Muscle layer of duodenum (tissue), 2 donors: ENCODE data around the gene SDCCAG8.

Source experiments
- H3K27ac ChIP-seq: one replicate; pipeline ENCODE4 v1.7.0; 2013; ENCODE audit warnings: mild to moderate bottlenecking, low read length
- H3K27me3 ChIP-seq: one replicate; pipeline ENCODE4 v1.7.0; 2013; ENCODE audit warnings: low read depth, mild to moderate bottlenecking, control low read depth, low read length
- H3K36me3 ChIP-seq, 2 donors: one replicate each; pipeline ENCODE4 v1.7.0; 2013; ENCODE audit warnings: low read length in 2 of 2, control low read depth in 1 of 2, mild to moderate bottlenecking in 1 of 2; ENCODE audit not compliant: insufficient read depth in 2 of 2, control insufficient read depth in 1 of 2
- H3K4me1 ChIP-seq, 2 donors: one replicate each; pipeline ENCODE4 v1.7.0; 2013; ENCODE audit warnings: low read length in 2 of 2, mild to moderate bottlenecking in 2 of 2, control low read depth in 1 of 2, moderate library complexity in 1 of 2; ENCODE audit not compliant: insufficient read depth in 2 of 2, control insufficient read depth in 1 of 2
- H3K4me3 ChIP-seq, 2 donors: one replicate each; pipeline ENCODE4 v1.7.0; 2013; ENCODE audit warnings: low read length in 2 of 2, low read depth in 1 of 2, mild to moderate bottlenecking in 1 of 2
- H3K9me3 ChIP-seq, 2 donors: one replicate each; pipeline ENCODE4 v1.7.0; 2013; ENCODE audit warnings: low read length in 2 of 2, control low read depth in 1 of 2, mild to moderate bottlenecking in 1 of 2; ENCODE audit not compliant: control insufficient read depth in 1 of 2
- donor health status: healthy.

SDCCAG8 gene

GRCh38 chr1:243268751-243269460 lies 13.1 kb downstream of the SDCCAG8 start:
- Histone ChIP-seq H3K27me3 (no peaks in the 10 kb centered on the region), H3K4me3 (no peak overlapping the region), H3K36me3 (peaks cover 3 to 10% of the 10 kb centered on the region in 2 donors), H3K4me1 (peaks cover 0 to 12% of the 10 kb centered on the region in 2 donors), H3K27ac (no peak overlapping the region), H3K9me3 (no peaks in the 10 kb centered on the region)

- H3K4me1 ChIP-seq: peaks cover 0 to 12% of the 10 kb centered on the region in 2 donors
- H3K9me3 ChIP-seq: no peaks in the 10 kb centered on the region
- no peak overlapping the region for H3K4me3 ChIP-seq
- H3K27ac ChIP-seq: no peak overlapping the region
- no peaks in the 10 kb centered on the region for H3K27me3 ChIP-seq
- peaks cover 3 to 10% of the 10 kb centered on the region in 2 donors for H3K36me3 ChIP-seq
These were observed 13.6 kb downstream of the SDCCAG8 start for GRCh38 chr1:243269461-243269801.

DNA sequence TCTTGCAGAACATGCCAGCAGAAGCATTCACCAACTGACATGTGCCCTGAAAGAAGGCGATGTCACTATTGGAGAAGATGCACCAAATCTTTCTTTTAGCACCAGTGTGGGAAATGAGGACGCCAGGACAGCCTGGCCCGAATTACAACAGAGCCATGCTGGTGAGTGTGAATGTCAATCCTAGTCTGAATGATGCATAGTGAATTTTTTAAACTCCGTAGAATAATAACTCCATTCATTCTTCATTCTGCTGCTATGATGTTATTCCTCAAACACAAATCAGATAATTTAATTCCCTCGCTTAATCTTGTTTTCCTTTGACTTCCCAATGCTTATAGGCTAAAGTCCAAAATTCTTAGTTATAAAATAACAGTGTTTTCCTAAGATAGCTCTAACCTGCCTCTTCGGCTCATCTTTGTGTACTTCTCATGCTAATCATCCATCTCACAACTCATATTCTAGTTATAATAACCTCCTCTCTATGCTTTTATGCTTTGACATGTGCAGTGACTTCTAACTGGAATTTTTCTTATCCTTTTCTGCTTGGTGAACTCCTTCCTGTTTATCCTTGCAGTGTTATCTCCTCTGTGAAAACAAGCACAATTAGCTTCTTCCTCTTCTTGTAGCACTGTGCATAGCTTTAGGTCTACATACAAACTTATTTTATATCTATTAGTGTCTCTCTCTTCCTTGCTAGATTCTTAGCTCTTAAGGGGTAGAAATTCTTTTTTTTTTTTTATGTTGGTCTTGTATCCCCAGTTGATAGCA lies 14.4 kb downstream of the SDCCAG8 start:
- no peak overlapping the region for H3K27ac ChIP-seq
- H3K4me3 ChIP-seq: no peak overlapping the region
- no peaks in the 10 kb centered on the region for H3K9me3 ChIP-seq
- H3K36me3 ChIP-seq: peaks cover 10 to 16% of the 10 kb centered on the region in 2 donors
- peaks cover 0 to 8% of the 10 kb centered on the region in 2 donors for H3K4me1 ChIP-seq
- H3K27me3 ChIP-seq: no peaks in the 10 kb centered on the region

- peaks cover 0 to 8% of the 10 kb centered on the region in 2 donors for H3K4me1 ChIP-seq
- no peak overlapping the region for H3K27ac ChIP-seq
- peaks cover 0 to under 1% of the 10 kb centered on the region in 2 donors for H3K9me3 ChIP-seq
- H3K4me3 ChIP-seq: no peak overlapping the region
- no peaks in the 10 kb centered on the region for H3K27me3 ChIP-seq
- H3K36me3 ChIP-seq: peaks cover 18 to 24% of the 10 kb centered on the region in 2 donors
These were observed 16.2 kb downstream of the SDCCAG8 start for GRCh38 chr1:243271996-243272395.

DNA sequence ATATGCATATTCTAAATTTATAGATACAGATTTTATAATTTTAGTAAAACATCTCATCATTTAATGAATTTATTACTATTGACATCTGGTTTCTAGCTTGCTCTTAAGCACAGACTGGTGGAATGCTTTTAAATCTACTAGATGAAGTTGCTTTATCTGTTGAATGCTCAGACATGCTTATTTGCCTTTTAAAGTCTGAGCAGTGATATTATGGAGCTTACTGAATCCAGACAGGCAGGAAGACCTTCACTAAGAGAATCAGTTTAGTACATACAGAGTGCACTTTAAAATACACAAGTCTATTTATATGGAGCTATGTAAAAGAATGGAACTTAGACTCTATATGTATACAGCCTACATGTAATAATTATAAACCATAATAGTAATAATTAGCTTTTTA lies 16.6 kb downstream of the SDCCAG8 start:
- H3K27me3 ChIP-seq: no peaks in the 10 kb centered on the region
- H3K36me3 ChIP-seq: peaks cover 22 to 28% of the 10 kb centered on the region in 2 donors
- no peak overlapping the region for H3K27ac ChIP-seq
- H3K4me1 ChIP-seq: peaks cover 0 to 8% of the 10 kb centered on the region in 2 donors
- peaks cover 0 to 5% of the 10 kb centered on the region in 2 donors for H3K9me3 ChIP-seq
- H3K4me3 ChIP-seq: no peak overlapping the region

DNA sequence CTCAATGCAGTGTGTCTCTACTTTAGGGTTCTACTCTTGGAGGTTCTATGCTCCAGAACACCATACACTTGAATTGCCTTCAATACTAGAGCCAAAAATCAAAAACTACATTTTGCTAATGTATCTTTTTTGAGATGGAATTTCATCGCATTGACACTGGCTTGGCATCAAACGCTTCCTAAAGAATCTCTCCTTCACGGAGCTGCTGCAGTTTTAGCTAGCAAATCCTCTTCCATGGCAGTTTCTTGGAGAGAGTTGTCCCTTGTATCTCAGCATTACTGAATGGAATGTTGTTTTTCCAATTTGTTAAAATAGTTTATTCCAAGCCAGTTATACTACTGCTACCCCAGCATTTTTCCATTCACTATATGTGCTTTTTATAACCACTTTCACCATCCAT lies 17.7 kb downstream of the SDCCAG8 start:
- Histone ChIP-seq H3K36me3 (peaks cover 22 to 37% of the 10 kb centered on the region in 2 donors), H3K4me3 (no peak overlapping the region), H3K9me3 (peaks cover 3 to 5% of the 10 kb centered on the region in 2 donors), H3K4me1 (peaks cover 0 to under 1% of the 10 kb centered on the region in 2 donors), H3K27ac (no peak overlapping the region), H3K27me3 (no peaks in the 10 kb centered on the region)

DNA sequence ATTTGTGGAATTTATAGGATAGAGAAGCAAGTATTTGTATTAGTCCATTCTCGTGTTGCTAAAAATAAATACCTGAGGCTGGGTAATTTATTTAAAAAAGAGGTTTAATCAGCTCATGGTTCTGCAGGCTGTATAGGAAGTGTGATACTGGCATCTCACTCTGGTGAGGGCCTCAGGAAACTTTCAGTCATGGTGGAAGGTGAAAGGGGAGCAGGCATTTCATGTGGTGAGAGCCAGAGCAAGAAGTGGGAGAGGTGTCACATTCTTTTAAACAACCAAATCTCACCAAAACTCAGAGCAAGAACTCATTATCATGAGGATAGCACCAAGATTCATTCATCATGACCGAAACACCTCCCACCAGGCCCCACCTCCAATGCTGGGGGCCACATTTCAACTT lies 18.1 kb downstream of the SDCCAG8 start:
- no peaks in the 10 kb centered on the region for H3K27me3 ChIP-seq
- H3K4me3 ChIP-seq: no peak overlapping the region
- peaks cover 3 to 5% of the 10 kb centered on the region in 2 donors for H3K9me3 ChIP-seq
- no peak overlapping the region for H3K27ac ChIP-seq
- no peaks in the 10 kb centered on the region for H3K4me1 ChIP-seq
- peaks cover 22 to 37% of the 10 kb centered on the region in 2 donors for H3K36me3 ChIP-seq

DNA sequence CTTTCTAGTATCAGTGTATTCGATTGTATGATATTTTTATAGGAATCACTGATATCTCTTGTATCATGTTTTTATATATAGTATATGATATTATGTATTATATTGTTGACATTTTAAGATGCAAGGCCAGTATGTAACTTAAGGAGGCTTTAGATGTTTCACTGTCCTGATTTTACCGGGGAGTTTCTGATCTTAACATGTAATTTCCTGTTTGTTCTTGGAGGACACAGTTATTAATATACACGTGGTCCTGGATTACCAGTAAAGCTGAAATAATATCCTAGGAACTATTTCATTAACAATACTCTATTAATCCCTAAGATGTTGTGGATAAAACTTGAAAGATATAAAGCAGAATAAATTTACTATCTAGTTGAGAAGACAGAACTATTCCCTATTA lies 19.5 kb downstream of the SDCCAG8 start:
- no peak overlapping the region for H3K4me3 ChIP-seq
- peaks cover 22 to 37% of the 10 kb centered on the region in 2 donors for H3K36me3 ChIP-seq

DNA sequence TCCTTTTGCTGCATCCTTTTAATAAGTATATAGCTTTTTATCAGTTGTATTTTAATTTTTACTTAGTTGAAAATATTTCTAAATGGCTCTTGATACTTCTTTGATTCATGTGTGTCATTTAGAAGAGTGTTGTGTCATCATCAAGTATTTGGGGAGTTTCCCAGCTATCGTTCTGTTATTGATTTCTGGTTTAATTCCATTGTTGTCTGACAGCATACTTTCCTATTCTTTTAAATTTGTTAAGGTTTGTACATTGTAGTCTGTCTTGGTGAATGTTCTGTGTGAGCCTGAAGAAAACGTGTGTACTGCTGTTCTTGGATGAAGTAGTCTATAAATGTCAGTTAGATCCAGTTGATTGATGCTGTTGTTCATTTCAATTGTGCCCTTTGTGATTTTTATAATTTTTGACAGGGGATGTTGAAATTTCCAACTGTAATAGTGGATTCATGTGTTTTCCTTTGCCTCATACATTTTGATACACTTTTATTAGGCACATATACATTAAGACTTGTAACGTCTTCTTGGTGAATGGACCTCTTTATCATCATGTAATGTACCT lies 24.8 kb downstream of the SDCCAG8 start:
- no peak overlapping the region for H3K27ac ChIP-seq
- no peaks in the 10 kb centered on the region for H3K4me1 ChIP-seq
- no peak overlapping the region for H3K4me3 ChIP-seq
- peaks cover 12 to 31% of the 10 kb centered on the region in 2 donors for H3K36me3 ChIP-seq
- no peaks in the 10 kb centered on the region for H3K27me3 ChIP-seq
- H3K9me3 ChIP-seq: peaks cover 3 to 5% of the 10 kb centered on the region in 2 donors

More for the DNA sequence above, 19.5 kb downstream of the SDCCAG8 start:
- no peaks in the 10 kb centered on the region for H3K27me3 ChIP-seq
- no peak overlapping the region for H3K27ac ChIP-seq
- H3K4me1 ChIP-seq: no peaks in the 10 kb centered on the region
- peaks cover 3 to 5% of the 10 kb centered on the region in 2 donors for H3K9me3 ChIP-seq

DNA sequence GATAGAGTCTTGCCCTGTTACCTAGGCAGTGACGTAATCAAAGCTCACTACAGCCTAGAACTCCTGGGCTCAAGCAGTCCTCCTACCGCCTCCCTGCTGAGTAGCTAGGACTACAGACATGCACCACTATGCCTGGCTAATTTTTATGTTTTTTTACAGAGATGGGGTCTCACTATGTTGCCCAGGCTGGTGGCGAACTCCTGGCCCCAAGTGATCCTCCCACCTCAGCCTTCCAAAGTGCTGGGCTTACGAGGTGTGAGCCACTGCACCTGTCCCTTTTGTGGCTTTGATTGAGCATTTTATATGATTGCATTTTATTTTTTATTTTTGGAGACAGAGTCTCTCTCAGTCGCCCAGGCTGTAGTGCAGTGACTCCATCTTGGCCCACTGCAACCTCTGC lies 25.8 kb downstream of the SDCCAG8 start:
- H3K27ac ChIP-seq: no peak overlapping the region
- H3K4me1 ChIP-seq: no peaks in the 10 kb centered on the region
- peaks cover 12 to 26% of the 10 kb centered on the region in 2 donors for H3K36me3 ChIP-seq
- H3K9me3 ChIP-seq: peaks cover 3 to 5% of the 10 kb centered on the region in 2 donors
- H3K27me3 ChIP-seq: no peaks in the 10 kb centered on the region
- no peak overlapping the region for H3K4me3 ChIP-seq

- Histone ChIP-seq H3K4me1 (no peaks in the 10 kb centered on the region), H3K36me3 (peaks cover 5 to 22% of the 10 kb centered on the region in 2 donors), H3K9me3 (no peaks in the 10 kb centered on the region), H3K27ac (peak overlapping the region; percentile 71), H3K27me3 (no peaks in the 10 kb centered on the region), H3K4me3 (no peak overlapping the region)
These were observed 30.7 kb downstream of the SDCCAG8 start for GRCh38 chr1:243286409-243287122.
